ENCODE measurements around the gene HBG1.

DNA sequence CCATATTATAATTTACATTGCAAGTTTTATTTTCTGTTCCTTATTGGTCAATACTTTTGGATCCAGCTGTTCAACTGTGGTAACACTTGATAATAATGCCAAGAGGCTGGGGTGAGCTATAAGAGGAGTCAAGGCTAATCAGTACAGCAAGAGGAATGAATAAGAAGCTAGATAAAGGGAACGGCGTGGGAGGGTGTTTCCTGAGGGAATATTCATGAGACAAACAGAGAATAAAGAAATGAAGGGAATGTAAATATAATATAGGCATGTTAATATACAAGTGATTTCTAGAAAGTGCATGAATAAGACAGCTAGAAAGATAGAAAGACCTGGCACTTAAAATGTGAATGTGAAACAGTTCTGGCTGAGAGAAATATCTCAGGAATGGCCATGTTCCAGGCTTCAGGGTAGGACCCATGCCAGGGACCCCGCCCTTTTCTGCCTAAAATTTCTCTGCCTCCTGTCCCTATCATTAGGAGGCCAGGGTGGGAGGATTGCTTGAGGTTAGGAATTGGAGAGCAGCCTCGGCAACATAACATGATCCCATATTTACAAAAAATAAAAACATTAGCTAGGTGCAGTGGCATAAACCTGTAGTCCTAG lies 48.2 kb upstream of the HBG1 start:
- TF ChIP-seq, protein P1, sequence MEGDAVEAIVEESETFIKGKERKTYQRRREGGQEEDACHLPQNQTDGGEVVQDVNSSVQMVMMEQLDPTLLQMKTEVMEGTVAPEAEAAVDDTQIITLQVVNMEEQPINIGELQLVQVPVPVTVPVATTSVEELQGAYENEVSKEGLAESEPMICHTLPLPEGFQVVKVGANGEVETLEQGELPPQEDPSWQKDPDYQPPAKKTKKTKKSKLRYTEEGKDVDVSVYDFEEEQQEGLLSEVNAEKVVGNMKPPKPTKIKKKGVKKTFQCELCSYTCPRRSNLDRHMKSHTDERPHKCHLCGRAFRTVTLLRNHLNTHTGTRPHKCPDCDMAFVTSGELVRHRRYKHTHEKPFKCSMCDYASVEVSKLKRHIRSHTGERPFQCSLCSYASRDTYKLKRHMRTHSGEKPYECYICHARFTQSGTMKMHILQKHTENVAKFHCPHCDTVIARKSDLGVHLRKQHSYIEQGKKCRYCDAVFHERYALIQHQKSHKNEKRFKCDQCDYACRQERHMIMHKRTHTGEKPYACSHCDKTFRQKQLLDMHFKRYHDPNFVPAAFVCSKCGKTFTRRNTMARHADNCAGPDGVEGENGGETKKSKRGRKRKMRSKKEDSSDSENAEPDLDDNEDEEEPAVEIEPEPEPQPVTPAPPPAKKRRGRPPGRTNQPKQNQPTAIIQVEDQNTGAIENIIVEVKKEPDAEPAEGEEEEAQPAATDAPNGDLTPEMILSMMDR (IDR thresholded peaks at IDR 0.05; ENCODE audit: insufficient read depth, low read depth, low read length): no peak
- no peak for TF ChIP-seq EZH2 (IDR thresholded peaks at IDR 0.05; ENCODE audit: insufficient read depth, low read length)

Measured in astrocyte (in vitro differentiated cells and primary cell).